K562 (cell line): ENCODE measurements around the gene CMBL. TPM values are rescaled to one million over a fixed set of nuclear protein-coding genes. Genes with fewer than 3 reads are reported as not detected.

Experiments
- BHLHE40 ChIP-seq: IDR thresholded peaks from 2 replicates; pipeline ENCODE4 v1.6.1; 2011; ENCODE audit warnings: low read length, improper control_type of control experiment
- DPF2 ChIP-seq: fragments of 450-650 bp; IDR thresholded peaks from 2 replicates; pipeline ENCODE4 v1.6.1; 2016
- E2F1 ChIP-seq: sonication (generic); formaldehyde crosslinking; IDR thresholded peaks from 2 replicates; pipeline ENCODE4 v1.8.1; 2023; ENCODE audit warnings: mild to moderate bottlenecking, missing genetic modification reagents, moderate library complexity
- E2F4 ChIP-seq: sonication (generic); formaldehyde crosslinking; IDR thresholded peaks from 2 replicates; pipeline ENCODE4 v1.8.0; 2022; ENCODE audit warnings: mild to moderate bottlenecking, low read depth, missing genetic modification reagents
- ETS2 ChIP-seq: IDR thresholded peaks from 2 replicates; pipeline ENCODE4 v1.6.1; 2016; ENCODE audit warnings: borderline replicate concordance, missing genetic modification characterization, mild to moderate bottlenecking, moderate library complexity, missing compliant biosample characterization; ENCODE audit not compliant: poor library complexity, severe bottlenecking
- FOXA3 ChIP-seq, 2 experiments: fragments of 450-650 bp in 1 of 2; sonication (generic) in 1 of 2; formaldehyde crosslinking; IDR thresholded peaks in 1 of 2; conservative IDR thresholded peaks in 1 of 2; 2 replicates each; pipeline versions ENCODE4 v1.4.0 to v1.8.0; 2020 to 2022; ENCODE audit warnings: mild to moderate bottlenecking in 2 of 2, missing genetic modification reagents in 1 of 2
- HLTF ChIP-seq: fragments of 450-650 bp; IDR thresholded peaks from 2 replicates; pipeline ENCODE4 v1.6.1; 2016
- HMG20B ChIP-seq: fragments of 250-450 bp; sonication (Bioruptor Pico); IDR thresholded peaks from 2 replicates; pipeline ENCODE4 v1.5.0; 2021; ENCODE audit warnings: mild to moderate bottlenecking
- ILF3 ChIP-seq: fragments of 450-650 bp; IDR thresholded peaks from 2 replicates; pipeline ENCODE4 v1.6.1; 2018; ENCODE audit warnings: antibody characterized with exemption, mild to moderate bottlenecking, moderate library complexity, borderline replicate concordance
- MBD2 ChIP-seq: sonication (generic); IDR thresholded peaks from 2 replicates; pipeline ENCODE4 v1.6.1; 2016; ENCODE audit warnings: low read depth, borderline replicate concordance
- MLLT1 ChIP-seq, 2 experiments: fragments of 450-650 bp; IDR thresholded peaks; 2 replicates each; pipeline ENCODE4 v1.6.1; 2016
- MTA3 ChIP-seq: fragments of 450-650 bp; formaldehyde crosslinking; IDR thresholded peaks from 2 replicates; pipeline ENCODE4 v1.6.1; 2017; ENCODE audit warnings: mild to moderate bottlenecking, borderline replicate concordance
- NFIC ChIP-seq: fragments of 450-650 bp; IDR thresholded peaks from 2 replicates; pipeline ENCODE4 v1.6.1; 2017; ENCODE audit warnings: mild to moderate bottlenecking, inconsistent platforms
- POLR2G ChIP-seq: fragments of 200-400 bp; formaldehyde crosslinking; IDR thresholded peaks from 2 replicates; pipeline ENCODE4 v1.6.1; 2017; ENCODE audit warnings: low read depth, mild to moderate bottlenecking, antibody characterized with exemption, low read length, moderate library complexity
- POLR3G ChIP-seq: IDR thresholded peaks from 2 replicates; pipeline ENCODE4 v1.6.1; 2011; ENCODE audit not compliant: insufficient read length, insufficient replicate concordance; ENCODE audit errors: extremely low read depth
- SMAD2 ChIP-seq: fragments of 150-350 bp; IDR thresholded peaks from 2 replicates; pipeline ENCODE4 v1.6.1; 2014; ENCODE audit warnings: low read depth, mild to moderate bottlenecking, low read length
- SMARCA4 ChIP-seq: fragments of 450-650 bp; IDR thresholded peaks from 2 replicates; pipeline ENCODE4 v1.6.1; 2016
- SMARCA5 ChIP-seq: fragments of 450-650 bp; IDR thresholded peaks from 2 replicates; pipeline ENCODE4 v1.6.1; 2016
- TCF3 ChIP-seq: sonication (generic); formaldehyde crosslinking; IDR thresholded peaks from 2 replicates; pipeline ENCODE4 v1.4.0; 2020; ENCODE audit warnings: mild to moderate bottlenecking, missing genetic modification reagents
- ZBTB9 ChIP-seq: fragments of 450-650 bp; formaldehyde crosslinking; IDR thresholded peaks from 2 replicates; pipeline ENCODE4 v1.4.0; 2020; ENCODE audit warnings: mild to moderate bottlenecking, moderate library complexity
- ZNF217 ChIP-seq: sonication (generic); formaldehyde crosslinking; IDR thresholded peaks from 2 replicates; pipeline ENCODE4 v1.8.0; 2022; ENCODE audit warnings: mild to moderate bottlenecking, missing genetic modification reagents
- ZNF57 ChIP-seq: fragments of 450-650 bp; formaldehyde crosslinking; IDR thresholded peaks from 2 replicates; pipeline ENCODE4 v1.4.0; 2020; ENCODE audit warnings: mild to moderate bottlenecking, moderate library complexity
- polyA plus RNA-seq, 8 experiments: library from polyadenylated mRNA; depleted of rRNA in 4 of 8; stranded (reverse) in 5 of 8; unstranded in 3 of 8; fragments of >200 nt; fragmentation: Nextera tagmentation in 2 of 8; fragmentation: Illumina TruSeq in 1 of 8; extraction: Ambion mirVana in 2 of 8; extraction: Trizol in 1 of 8; gene quantifications; 2 replicates each; pipeline versions ENCODE4 v1.2.1 to v1.2.3, GENCODE V29; 2011 to 2014; ENCODE audit warnings: inconsistent platforms in 1 of 8, missing spikeins in 1 of 8
- total RNA-seq, 7 experiments: library from RNA; depleted of rRNA in 6 of 7; stranded (reverse); fragments of >200 nt in 6 of 7; fragmentation: Illumina TruSeq in 2 of 7; extraction: Trizol in 2 of 7; gene quantifications; 2 replicates each; pipeline versions ENCODE4 v1.2.1 to v1.2.3, GENCODE V29; 2011 to 2021; ENCODE audit warnings: low replicate concordance in 1 of 7

The CMBL gene
- total and polyA plus RNA-seq, 9 of the 15 experiments (the other 6 are each of a cell fraction or from before 2014, with no cell fraction given) = 22.6 to 192 (median 71.1) TPM

GRCh38 chr5:10311595-10312425 is 4.1 kb upstream of the CMBL start (continued):
- no peak for TF ChIP-seq E2F4
- no peak for TF ChIP-seq BHLHE40
- TF ChIP-seq ZNF57 = no peak
- TF ChIP-seq POLR3G = no peak
- no peak for TF ChIP-seq HMG20B (CRISPR knock-in tag)
- TF ChIP-seq NFIC = no peak; the same call in 1 of the 2 replicates
- TF ChIP-seq TCF3 (CRISPR knock-in tag) = peak; percentile 29; the same call in 1 of the 2 replicates
- no peak for TF ChIP-seq SMARCA5
- TF ChIP-seq SMAD2 = no peak
- no peak for TF ChIP-seq MBD2
- peak; percentile 68 for TF ChIP-seq DPF2
- no peak for TF ChIP-seq ILF3
- no peak for TF ChIP-seq FOXA3 (CRISPR knock-in tag; conservative IDR thresholded peaks at IDR 0.05 in 1 of 2, IDR thresholded peaks at IDR 0.05 in 1 of 2)
- no peak for TF ChIP-seq POLR2G
- no peak for TF ChIP-seq E2F1 (CRISPR knock-in tag)
- TF ChIP-seq HLTF = no peak
- no peak for TF ChIP-seq MTA3
- TF ChIP-seq SMARCA4 = peak; percentile 71
- no peak for TF ChIP-seq ETS2 (tag)
- 0 out of 4 replicates have a peak, but pooled peaks of 1 of the 2 experiments have one; percentile 42 for TF ChIP-seq MLLT1 (IDR thresholded peaks at IDR 0.05)
- no peak for TF ChIP-seq ZBTB9 (CRISPR knock-in tag)
- no peak for TF ChIP-seq ZNF217
